ENCODE results near the gene HDAC6.

DNA sequence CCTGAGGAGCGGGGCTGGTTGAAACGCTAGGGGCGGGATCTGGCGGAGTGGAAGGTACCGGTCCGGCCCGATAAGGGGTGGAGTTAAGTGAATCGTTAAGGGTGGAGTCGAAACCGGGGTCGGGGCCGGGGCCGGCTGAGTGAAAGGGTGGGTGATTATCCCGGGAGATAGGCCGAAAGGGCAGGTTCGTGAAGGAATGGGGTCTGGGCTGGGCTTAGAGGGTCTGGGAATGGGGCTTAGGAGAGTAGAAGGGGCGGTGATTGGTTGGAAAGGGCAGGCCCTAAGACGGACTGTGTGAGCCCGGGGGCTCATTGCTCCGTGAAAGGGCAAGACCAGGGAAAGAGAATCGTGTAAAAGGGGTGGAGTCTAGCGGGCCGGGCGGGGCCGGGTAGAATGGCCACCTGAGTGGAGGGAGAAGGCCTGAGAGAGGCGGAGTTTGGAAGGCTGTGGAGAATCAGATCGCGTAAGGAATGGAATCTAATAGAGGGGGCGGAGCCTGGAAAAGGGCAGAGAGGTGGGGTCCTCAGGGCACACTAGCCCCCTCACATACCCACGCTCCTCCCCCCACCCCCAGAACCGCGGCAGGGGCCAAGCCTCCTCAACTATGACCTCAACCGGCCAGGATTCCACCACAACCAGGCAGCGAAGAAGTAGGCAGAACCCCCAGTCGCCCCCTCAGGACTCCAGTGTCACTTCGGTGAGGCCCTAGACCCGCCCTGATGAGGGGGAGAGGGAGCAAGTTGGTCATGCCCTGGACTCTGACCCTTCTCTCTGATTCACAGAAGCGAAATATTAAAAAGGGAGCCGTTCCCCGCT is 430 bp downstream of the HDAC6 start:
- TF ChIP-seq, protein P1, sequence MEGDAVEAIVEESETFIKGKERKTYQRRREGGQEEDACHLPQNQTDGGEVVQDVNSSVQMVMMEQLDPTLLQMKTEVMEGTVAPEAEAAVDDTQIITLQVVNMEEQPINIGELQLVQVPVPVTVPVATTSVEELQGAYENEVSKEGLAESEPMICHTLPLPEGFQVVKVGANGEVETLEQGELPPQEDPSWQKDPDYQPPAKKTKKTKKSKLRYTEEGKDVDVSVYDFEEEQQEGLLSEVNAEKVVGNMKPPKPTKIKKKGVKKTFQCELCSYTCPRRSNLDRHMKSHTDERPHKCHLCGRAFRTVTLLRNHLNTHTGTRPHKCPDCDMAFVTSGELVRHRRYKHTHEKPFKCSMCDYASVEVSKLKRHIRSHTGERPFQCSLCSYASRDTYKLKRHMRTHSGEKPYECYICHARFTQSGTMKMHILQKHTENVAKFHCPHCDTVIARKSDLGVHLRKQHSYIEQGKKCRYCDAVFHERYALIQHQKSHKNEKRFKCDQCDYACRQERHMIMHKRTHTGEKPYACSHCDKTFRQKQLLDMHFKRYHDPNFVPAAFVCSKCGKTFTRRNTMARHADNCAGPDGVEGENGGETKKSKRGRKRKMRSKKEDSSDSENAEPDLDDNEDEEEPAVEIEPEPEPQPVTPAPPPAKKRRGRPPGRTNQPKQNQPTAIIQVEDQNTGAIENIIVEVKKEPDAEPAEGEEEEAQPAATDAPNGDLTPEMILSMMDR (conservative IDR thresholded peaks at IDR 0.05) = no peak
- no peak for TF ChIP-seq ZFX (IDR thresholded peaks at IDR 0.05)
